ENCODE data around the gene UMAD1.

UMAD1 gene

GRCh38 chr7:7614018-7614741 lies 26.4 kb upstream of the UMAD1 start:
- TF ChIP-seq CTCF (IDR thresholded peaks at IDR 0.05) (no peak), ZFX (IDR thresholded peaks at IDR 0.05; ENCODE audit: borderline replicate concordance) (no peak)
- no peak overlapping the region for H3K27ac ChIP-seq

- TF ChIP-seq CTCF (IDR thresholded peaks at IDR 0.05) (no peak), ZFX (IDR thresholded peaks at IDR 0.05; ENCODE audit: borderline replicate concordance) (no peak)
- no peak overlapping the region for H3K27ac ChIP-seq
These were observed 23.0 kb upstream of the UMAD1 start for GRCh38 chr7:7617550-7617949.

- H3K27ac ChIP-seq = no peak overlapping the region
- no peak for TF ChIP-seq CTCF (IDR thresholded peaks at IDR 0.05)
- TF ChIP-seq ZFX (IDR thresholded peaks at IDR 0.05; ENCODE audit: borderline replicate concordance) = no peak
These were observed 22.1 kb upstream of the UMAD1 start for GRCh38 chr7:7618410-7618809.

GRCh38 chr7:7620236-7620635 lies 20.3 kb upstream of the UMAD1 start:
- no peak overlapping the region for H3K27ac ChIP-seq
- TF ChIP-seq CTCF (IDR thresholded peaks at IDR 0.05) (no peak), ZFX (IDR thresholded peaks at IDR 0.05; ENCODE audit: borderline replicate concordance) (no peak)

- TF ChIP-seq CTCF (IDR thresholded peaks at IDR 0.05) (no peak), ZFX (IDR thresholded peaks at IDR 0.05; ENCODE audit: borderline replicate concordance) (no peak)
- no peak overlapping the region for H3K27ac ChIP-seq
These were observed 19.8 kb upstream of the UMAD1 start for GRCh38 chr7:7620644-7621210.

GRCh38 chr7:7628476-7628875 lies 12.1 kb upstream of the UMAD1 start:
- TF ChIP-seq CTCF (IDR thresholded peaks at IDR 0.05) (no peak), ZFX (IDR thresholded peaks at IDR 0.05; ENCODE audit: borderline replicate concordance) (no peak)
- no peak overlapping the region for H3K27ac ChIP-seq

- TF ChIP-seq CTCF (IDR thresholded peaks at IDR 0.05) (no peak), ZFX (IDR thresholded peaks at IDR 0.05; ENCODE audit: borderline replicate concordance) (no peak)
- H3K27ac ChIP-seq = no peak overlapping the region
These were observed 9.8 kb upstream of the UMAD1 start for GRCh38 chr7:7630626-7631329.

All from 22Rv1 (cell line).